ENCODE data around the gene ZDHHC7.

Gene ZDHHC7

GRCh38 chr16:85041219-85042166 is 30.2 kb upstream of the ZDHHC7 start:
- H3K4me3 ChIP-seq (ENCODE audit: low read depth, low read length) = no peak overlapping the region
- no peak overlapping the region for H3K18ac ChIP-seq (ENCODE audit: low read length)
- no peak overlapping the region for H2BK5ac ChIP-seq (ENCODE audit: low read depth, low read length, poor library complexity)
- no peak overlapping the region for H4K91ac ChIP-seq (ENCODE audit: low read depth, low read length)
- H2AK5ac ChIP-seq (ENCODE audit: low read length) = no peak overlapping the region
- no peak overlapping the region for H3K14ac ChIP-seq (ENCODE audit: low read length)
- peaks cover 0 to 4% of the 10 kb centered on the region in 2 experiments for H3K36me3 ChIP-seq (ENCODE audit: control insufficient read depth in 1 of 2, insufficient read depth in 2 of 2, low read length in 2 of 2)
- no peak overlapping the region for H3K23ac ChIP-seq (ENCODE audit: low read length)
- no peak overlapping the region for H3K4me2 ChIP-seq (ENCODE audit: low read length)
- H3K79me2 ChIP-seq (ENCODE audit: control insufficient read depth, insufficient read depth, low read length, poor library complexity) = no peaks in the 10 kb centered on the region
- no peak overlapping the region for H3K9ac ChIP-seq (ENCODE audit: low read length)
- no peak overlapping the region for H4K12ac ChIP-seq (ENCODE audit: low read depth, low read length)
- no peaks in the 10 kb centered on the region for H3K79me1 ChIP-seq (ENCODE audit: low read length)
- no peak overlapping the region for H2BK12ac ChIP-seq (ENCODE audit: low read length)
- peaks cover 0 to 5% of the 10 kb centered on the region in 2 experiments for H3K4me1 ChIP-seq (ENCODE audit: control insufficient read depth in 1 of 2, insufficient read depth in 2 of 2, low read length in 2 of 2)
- H4K8ac ChIP-seq (ENCODE audit: low read depth, low read length) = no peak overlapping the region
- no peaks in the 10 kb centered on the region for H3K9me3 ChIP-seq (ENCODE audit: insufficient read depth, low read depth, low read length)
- WGBS (ENCODE audit: extremely low coverage, insufficient coverage, insufficient read length) = no CpG with 5 or more reads among the region's 27 CpGs
- no peak overlapping the region for H3K27ac ChIP-seq (ENCODE audit: low read depth, low read length)
- no peak overlapping the region for H2BK120ac ChIP-seq (ENCODE audit: insufficient read depth, low read length, poor library complexity)
- no peak overlapping the region for H2AFZ ChIP-seq (ENCODE audit: insufficient read depth, low read length, poor library complexity)
- DNase-seq = peak; percentile 84 to 85
- H3K27me3 ChIP-seq (ENCODE audit: insufficient read depth, low read length) = no peaks in the 10 kb centered on the region
- no peak overlapping the region for H3K4ac ChIP-seq (ENCODE audit: low read depth, low read length)

GRCh38 chr16:85040685-85041084 is 29.4 kb upstream of the ZDHHC7 start:
- Histone ChIP-seq H2BK120ac (ENCODE audit: insufficient read depth, low read length, poor library complexity) (no peak overlapping the region), H3K4me1 (ENCODE audit: control insufficient read depth in 1 of 2, insufficient read depth in 2 of 2, low read length in 2 of 2) (peaks cover 0 to 6% of the 10 kb centered on the region in 2 experiments), H3K23ac (ENCODE audit: low read length) (no peak overlapping the region), H3K4me2 (ENCODE audit: low read length) (no peak overlapping the region), H3K36me3 (ENCODE audit: control insufficient read depth in 1 of 2, insufficient read depth in 2 of 2, low read length in 2 of 2) (peaks cover 0 to 4% of the 10 kb centered on the region in 2 experiments), H4K91ac (ENCODE audit: low read depth, low read length) (no peak overlapping the region), H3K4ac (ENCODE audit: low read depth, low read length) (no peak overlapping the region), H3K4me3 (ENCODE audit: low read depth, low read length) (no peak overlapping the region), H3K79me1 (ENCODE audit: low read length) (no peaks in the 10 kb centered on the region), H4K12ac (ENCODE audit: low read depth, low read length) (no peak overlapping the region), H3K18ac (ENCODE audit: low read length) (no peak overlapping the region), H3K9ac (ENCODE audit: low read length) (no peak overlapping the region), H3K79me2 (ENCODE audit: control insufficient read depth, insufficient read depth, low read length, poor library complexity) (no peaks in the 10 kb centered on the region), H2AK5ac (ENCODE audit: low read length) (no peak overlapping the region), H3K27me3 (ENCODE audit: insufficient read depth, low read length) (no peaks in the 10 kb centered on the region), H2BK5ac (ENCODE audit: low read depth, low read length, poor library complexity) (no peak overlapping the region), H2AFZ (ENCODE audit: insufficient read depth, low read length, poor library complexity) (no peak overlapping the region), H2BK12ac (ENCODE audit: low read length) (no peak overlapping the region), H3K27ac (ENCODE audit: low read depth, low read length) (no peak overlapping the region), H4K8ac (ENCODE audit: low read depth, low read length) (no peak overlapping the region), H3K14ac (ENCODE audit: low read length) (no peak overlapping the region), H3K9me3 (ENCODE audit: insufficient read depth, low read depth, low read length) (no peaks in the 10 kb centered on the region)
- WGBS (ENCODE audit: extremely low coverage, insufficient coverage, insufficient read length) = no CpG with 5 or more reads among the region's 6 CpGs
- DNase-seq = no peak

GRCh38 chr16:85037721-85038120 is 26.4 kb upstream of the ZDHHC7 start:
- Histone ChIP-seq H3K9me3 (ENCODE audit: insufficient read depth, low read depth, low read length) (no peaks in the 10 kb centered on the region), H3K18ac (ENCODE audit: low read length) (no peak overlapping the region), H4K91ac (ENCODE audit: low read depth, low read length) (no peak overlapping the region), H2AFZ (ENCODE audit: insufficient read depth, low read length, poor library complexity) (no peak overlapping the region), H2BK120ac (ENCODE audit: insufficient read depth, low read length, poor library complexity) (no peak overlapping the region), H3K4me1 (ENCODE audit: control insufficient read depth in 1 of 2, insufficient read depth in 2 of 2, low read length in 2 of 2) (peaks cover 0 to 6% of the 10 kb centered on the region in 2 experiments), H3K14ac (ENCODE audit: low read length) (no peak overlapping the region), H3K4me3 (ENCODE audit: low read depth, low read length) (no peak overlapping the region), H3K4ac (ENCODE audit: low read depth, low read length) (no peak overlapping the region), H3K27me3 (ENCODE audit: insufficient read depth, low read length) (no peaks in the 10 kb centered on the region), H3K27ac (ENCODE audit: low read depth, low read length) (no peak overlapping the region), H4K8ac (ENCODE audit: low read depth, low read length) (no peak overlapping the region), H2BK12ac (ENCODE audit: low read length) (no peak overlapping the region), H3K79me2 (ENCODE audit: control insufficient read depth, insufficient read depth, low read length, poor library complexity) (no peaks in the 10 kb centered on the region), H2AK5ac (ENCODE audit: low read length) (no peak overlapping the region), H3K9ac (ENCODE audit: low read length) (no peak overlapping the region), H4K12ac (ENCODE audit: low read depth, low read length) (no peak overlapping the region), H3K23ac (ENCODE audit: low read length) (no peak overlapping the region), H3K79me1 (ENCODE audit: low read length) (no peaks in the 10 kb centered on the region), H2BK5ac (ENCODE audit: low read depth, low read length, poor library complexity) (no peak overlapping the region), H3K4me2 (ENCODE audit: low read length) (no peak overlapping the region), H3K36me3 (ENCODE audit: control insufficient read depth in 1 of 2, insufficient read depth in 2 of 2, low read length in 2 of 2) (peaks cover 0 to 4% of the 10 kb centered on the region in 2 experiments)
- no CpG with 5 or more reads among the region's 5 CpGs for WGBS (ENCODE audit: extremely low coverage, insufficient coverage, insufficient read length)
- DNase-seq = no peak

DNA sequence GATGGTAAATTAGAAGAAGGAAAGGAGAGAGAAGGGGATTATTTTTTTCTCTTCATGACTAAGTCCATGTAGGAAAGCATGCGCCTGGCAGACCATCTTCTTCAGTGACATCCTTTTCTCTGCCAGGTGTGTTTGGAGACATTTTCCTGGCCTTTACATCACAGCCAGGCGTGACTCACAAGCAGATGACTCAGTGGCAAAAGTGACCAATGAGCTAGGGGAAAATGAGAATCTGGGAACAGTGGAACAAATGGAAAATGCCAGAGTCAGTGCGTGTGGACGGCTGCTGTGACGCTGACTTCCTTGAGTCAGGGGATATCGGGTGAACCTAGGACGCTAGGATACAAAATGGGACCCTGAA is 25.7 kb upstream of the ZDHHC7 start:
- H2AFZ ChIP-seq (ENCODE audit: insufficient read depth, low read length, poor library complexity) = no peak overlapping the region

More for the DNA sequence above, 25.7 kb upstream of the ZDHHC7 start:
- Histone ChIP-seq H2BK5ac (ENCODE audit: low read depth, low read length, poor library complexity) (no peak overlapping the region), H4K12ac (ENCODE audit: low read depth, low read length) (no peak overlapping the region), H3K27ac (ENCODE audit: low read depth, low read length) (no peak overlapping the region), H2AK5ac (ENCODE audit: low read length) (no peak overlapping the region), H4K8ac (ENCODE audit: low read depth, low read length) (no peak overlapping the region), H3K18ac (ENCODE audit: low read length) (no peak overlapping the region), H3K4ac (ENCODE audit: low read depth, low read length) (no peak overlapping the region), H3K14ac (ENCODE audit: low read length) (no peak overlapping the region), H3K23ac (ENCODE audit: low read length) (peak overlapping the region; percentile 51), H3K36me3 (ENCODE audit: control insufficient read depth in 1 of 2, insufficient read depth in 2 of 2, low read length in 2 of 2) (peaks cover 0 to 4% of the 10 kb centered on the region in 2 experiments), H3K4me2 (ENCODE audit: low read length) (no peak overlapping the region), H3K79me1 (ENCODE audit: low read length) (no peaks in the 10 kb centered on the region), H3K4me3 (ENCODE audit: low read depth, low read length) (no peak overlapping the region), H2BK12ac (ENCODE audit: low read length) (no peak overlapping the region), H3K4me1 (ENCODE audit: control insufficient read depth in 1 of 2, insufficient read depth in 2 of 2, low read length in 2 of 2) (peaks cover 0 to 6% of the 10 kb centered on the region in 2 experiments), H3K79me2 (ENCODE audit: control insufficient read depth, insufficient read depth, low read length, poor library complexity) (no peaks in the 10 kb centered on the region), H3K9ac (ENCODE audit: low read length) (no peak overlapping the region), H2BK120ac (ENCODE audit: insufficient read depth, low read length, poor library complexity) (no peak overlapping the region), H4K91ac (ENCODE audit: low read depth, low read length) (no peak overlapping the region), H3K9me3 (ENCODE audit: insufficient read depth, low read depth, low read length) (no peaks in the 10 kb centered on the region), H3K27me3 (ENCODE audit: insufficient read depth, low read length) (no peaks in the 10 kb centered on the region)
- no CpG with 5 or more reads among the region's 7 CpGs for WGBS (ENCODE audit: extremely low coverage, insufficient coverage, insufficient read length)
- peak; percentile 75 to 89 for DNase-seq
